Astrocyte (in vitro differentiated cells and primary cell): ENCODE data around the gene ST6GALNAC5. TPM values are rescaled to one million over a fixed set of nuclear protein-coding genes. Genes with fewer than 3 reads are reported as not detected.

Source experiments
- DNase-seq: peaks from one replicate; pipeline ENCODE4 v3.0.0-alpha.2; 2010; ENCODE audit warnings: low read depth
- FAIRE-seq: peaks from 2 replicates; lab custom pipeline; 2011; peaks lifted over from hg19 to GRCh38; lab: Jason Lieb, UNC
- H2AFZ ChIP-seq: 2 replicates; pipeline ENCODE4 v1.6.0; 2012; ENCODE audit warnings: low read depth, low read length, inconsistent platforms
- H3K27ac ChIP-seq: 2 replicates; pipeline ENCODE4 v1.5.1; 2011; ENCODE audit warnings: low read depth, low read length, inconsistent platforms
- H3K27me3 ChIP-seq: 2 replicates; pipeline ENCODE4 v1.6.0; 2011; ENCODE audit warnings: low read length, inconsistent platforms; ENCODE audit not compliant: insufficient read depth
- H3K36me3 ChIP-seq: 2 replicates; pipeline ENCODE4 v1.5.1; 2011; ENCODE audit warnings: low read length, inconsistent platforms; ENCODE audit not compliant: insufficient read depth
- H3K4me1 ChIP-seq: 2 replicates; pipeline ENCODE4 v1.5.1; 2011; ENCODE audit warnings: low read length, inconsistent platforms; ENCODE audit not compliant: insufficient read depth
- H3K4me2 ChIP-seq: 2 replicates; pipeline ENCODE4 v1.6.0; 2012; ENCODE audit warnings: low read length, inconsistent platforms
- H3K4me3 ChIP-seq: 2 replicates; pipeline ENCODE4 v1.5.1; 2011; ENCODE audit warnings: low read depth, mild to moderate bottlenecking, low read length, inconsistent platforms; ENCODE audit not compliant: insufficient read depth
- H3K79me2 ChIP-seq: 2 replicates; pipeline ENCODE4 v1.6.0; 2012; ENCODE audit warnings: mild to moderate bottlenecking, low read length, inconsistent platforms; ENCODE audit not compliant: insufficient read depth
- H3K9ac ChIP-seq: 2 replicates; pipeline ENCODE4 v1.6.0; 2012; ENCODE audit warnings: mild to moderate bottlenecking, low read length, inconsistent platforms
- H3K9me3 ChIP-seq: 2 replicates; pipeline ENCODE4 v1.5.1; 2012; ENCODE audit warnings: low read depth, mild to moderate bottlenecking, low read length, inconsistent platforms; ENCODE audit not compliant: insufficient read depth
- H4K20me1 ChIP-seq: 2 replicates; pipeline ENCODE4 v1.6.0; 2012; ENCODE audit warnings: low read length, inconsistent platforms; ENCODE audit not compliant: insufficient read depth
- H3K27ac Mint-ChIP-seq: one replicate; pipeline ENCODE4 v1.8.0; 2021; ENCODE audit warnings: mild to moderate bottlenecking, mixed read lengths; ENCODE audit not compliant: unreplicated experiment
- H3K27me3 Mint-ChIP-seq: one replicate; pipeline ENCODE4 v1.8.0; 2021; ENCODE audit warnings: low read depth, mixed read lengths; ENCODE audit not compliant: unreplicated experiment
- H3K36me3 Mint-ChIP-seq: one replicate; pipeline ENCODE4 v1.8.0; 2021; ENCODE audit warnings: low read depth, mixed read lengths; ENCODE audit not compliant: unreplicated experiment
- H3K4me1 Mint-ChIP-seq: one replicate; pipeline ENCODE4 v1.8.0; 2021; ENCODE audit warnings: low read depth, mixed read lengths; ENCODE audit not compliant: unreplicated experiment
- H3K4me3 Mint-ChIP-seq: one replicate; pipeline ENCODE4 v1.8.0; 2021; ENCODE audit warnings: mild to moderate bottlenecking, moderate library complexity, mixed read lengths; ENCODE audit not compliant: unreplicated experiment
- H3K9me3 Mint-ChIP-seq: one replicate; pipeline ENCODE4 v1.8.0; 2021; ENCODE audit warnings: mild to moderate bottlenecking, mixed read lengths; ENCODE audit not compliant: unreplicated experiment
- EZH2 ChIP-seq: IDR thresholded peaks from 2 replicates; pipeline ENCODE4 v1.6.1; 2012; ENCODE audit warnings: mild to moderate bottlenecking, low read length, inconsistent platforms; ENCODE audit not compliant: insufficient read depth
- total RNA-seq: library from RNA; stranded (reverse); gene quantifications from 2 replicates; pipeline ENCODE4 v1.2.1, GENCODE V29; 2021
- TF ChIP-seq, protein P1 (sequence below): IDR thresholded peaks from 2 replicates; pipeline ENCODE4 v1.5.1; 2011; ENCODE audit warnings: low read depth, mild to moderate bottlenecking, inconsistent platforms, low read length, moderate library complexity; ENCODE audit not compliant: insufficient read depth

The ST6GALNAC5 gene
- total RNA-seq, 1 donor from 2014 or later = 1.3 TPM

DNA sequence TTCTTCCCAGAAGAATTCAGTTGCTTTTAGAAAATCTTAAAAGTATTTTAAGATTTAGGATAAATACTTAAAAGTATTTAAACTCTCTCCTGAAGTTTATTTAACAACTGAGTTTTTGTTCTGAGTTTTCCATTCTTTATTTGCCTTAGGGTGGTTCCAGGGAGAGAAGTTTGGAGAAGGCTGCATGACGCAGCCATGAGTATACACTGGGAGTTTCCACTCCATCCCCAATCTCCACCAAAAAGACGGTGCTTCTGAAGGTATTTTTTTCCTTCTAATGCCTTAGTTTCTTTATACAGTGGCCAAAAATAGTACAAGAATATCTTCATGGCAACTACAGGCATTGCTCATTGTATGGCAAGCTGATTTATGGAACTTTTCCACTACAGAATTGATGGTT, 122.7 kb downstream of the ST6GALNAC5 start:
- no peaks in the 10 kb centered on the region for H3K36me3 Mint-ChIP-seq
- H3K36me3 ChIP-seq = no peaks in the 10 kb centered on the region
- no peak overlapping the region for H3K4me3 ChIP-seq
- TF ChIP-seq, protein P1, sequence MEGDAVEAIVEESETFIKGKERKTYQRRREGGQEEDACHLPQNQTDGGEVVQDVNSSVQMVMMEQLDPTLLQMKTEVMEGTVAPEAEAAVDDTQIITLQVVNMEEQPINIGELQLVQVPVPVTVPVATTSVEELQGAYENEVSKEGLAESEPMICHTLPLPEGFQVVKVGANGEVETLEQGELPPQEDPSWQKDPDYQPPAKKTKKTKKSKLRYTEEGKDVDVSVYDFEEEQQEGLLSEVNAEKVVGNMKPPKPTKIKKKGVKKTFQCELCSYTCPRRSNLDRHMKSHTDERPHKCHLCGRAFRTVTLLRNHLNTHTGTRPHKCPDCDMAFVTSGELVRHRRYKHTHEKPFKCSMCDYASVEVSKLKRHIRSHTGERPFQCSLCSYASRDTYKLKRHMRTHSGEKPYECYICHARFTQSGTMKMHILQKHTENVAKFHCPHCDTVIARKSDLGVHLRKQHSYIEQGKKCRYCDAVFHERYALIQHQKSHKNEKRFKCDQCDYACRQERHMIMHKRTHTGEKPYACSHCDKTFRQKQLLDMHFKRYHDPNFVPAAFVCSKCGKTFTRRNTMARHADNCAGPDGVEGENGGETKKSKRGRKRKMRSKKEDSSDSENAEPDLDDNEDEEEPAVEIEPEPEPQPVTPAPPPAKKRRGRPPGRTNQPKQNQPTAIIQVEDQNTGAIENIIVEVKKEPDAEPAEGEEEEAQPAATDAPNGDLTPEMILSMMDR = no peak
- no peak for TF ChIP-seq EZH2
- H2AFZ ChIP-seq = no peak overlapping the region
- H3K27me3 Mint-ChIP-seq = no peaks in the 10 kb centered on the region
- H3K27me3 ChIP-seq = no peaks in the 10 kb centered on the region
- H3K9me3 Mint-ChIP-seq = no peaks in the 10 kb centered on the region
- H3K27ac ChIP-seq = no peak overlapping the region
- H3K4me2 ChIP-seq = no peak overlapping the region
- H4K20me1 ChIP-seq = no peaks in the 10 kb centered on the region
- DNase-seq = no peak
- H3K9me3 ChIP-seq = no peaks in the 10 kb centered on the region
- H3K4me3 Mint-ChIP-seq = no peak overlapping the region
- H3K27ac Mint-ChIP-seq = no peak overlapping the region
- H3K9ac ChIP-seq = no peak overlapping the region
- FAIRE-seq = no peak
- no peaks in the 10 kb centered on the region for H3K4me1 Mint-ChIP-seq
- H3K79me2 ChIP-seq = no peaks in the 10 kb centered on the region
- H3K4me1 ChIP-seq = no peaks in the 10 kb centered on the region

DNA sequence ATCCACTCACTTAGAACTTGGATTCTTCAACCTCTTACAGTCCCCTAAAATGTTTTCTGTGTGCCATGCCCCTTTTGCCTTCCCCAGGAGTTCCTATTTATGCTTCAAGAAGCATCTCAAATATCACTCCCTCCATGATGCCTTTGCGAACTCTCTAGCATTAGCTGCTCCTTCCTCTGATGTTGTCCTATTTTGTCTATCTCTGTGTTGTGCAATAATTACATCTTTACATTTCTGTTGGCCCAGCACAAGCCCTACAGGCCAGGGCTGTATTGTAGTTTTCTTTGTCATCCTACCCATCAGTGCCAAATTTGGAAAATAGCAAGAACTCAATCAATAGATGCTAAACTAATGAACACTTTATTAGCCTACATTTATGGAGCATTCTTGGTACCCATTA, 125.8 kb downstream of the ST6GALNAC5 start:
- H2AFZ ChIP-seq = no peak overlapping the region
- H3K9me3 ChIP-seq = no peaks in the 10 kb centered on the region
- H3K27ac ChIP-seq = no peak overlapping the region
- H3K4me3 ChIP-seq = no peak overlapping the region
- no peak overlapping the region for H3K4me3 Mint-ChIP-seq
- H4K20me1 ChIP-seq = no peaks in the 10 kb centered on the region
- H3K36me3 ChIP-seq = no peaks in the 10 kb centered on the region
- no peak overlapping the region for H3K27ac Mint-ChIP-seq
- H3K9ac ChIP-seq = no peak overlapping the region
- H3K4me1 ChIP-seq = no peaks in the 10 kb centered on the region
- FAIRE-seq (no peak), DNase-seq (no peak)
- no peak overlapping the region for H3K4me2 ChIP-seq
- no peaks in the 10 kb centered on the region for H3K27me3 ChIP-seq
- no peaks in the 10 kb centered on the region for H3K36me3 Mint-ChIP-seq
- no peaks in the 10 kb centered on the region for H3K9me3 Mint-ChIP-seq
- H3K27me3 Mint-ChIP-seq = no peaks in the 10 kb centered on the region
- TF ChIP-seq EZH2 = no peak
- TF ChIP-seq, protein P1 = no peak
- no peaks in the 10 kb centered on the region for H3K79me2 ChIP-seq
- peaks cover 4% of the 10 kb centered on the region for H3K4me1 Mint-ChIP-seq

DNA sequence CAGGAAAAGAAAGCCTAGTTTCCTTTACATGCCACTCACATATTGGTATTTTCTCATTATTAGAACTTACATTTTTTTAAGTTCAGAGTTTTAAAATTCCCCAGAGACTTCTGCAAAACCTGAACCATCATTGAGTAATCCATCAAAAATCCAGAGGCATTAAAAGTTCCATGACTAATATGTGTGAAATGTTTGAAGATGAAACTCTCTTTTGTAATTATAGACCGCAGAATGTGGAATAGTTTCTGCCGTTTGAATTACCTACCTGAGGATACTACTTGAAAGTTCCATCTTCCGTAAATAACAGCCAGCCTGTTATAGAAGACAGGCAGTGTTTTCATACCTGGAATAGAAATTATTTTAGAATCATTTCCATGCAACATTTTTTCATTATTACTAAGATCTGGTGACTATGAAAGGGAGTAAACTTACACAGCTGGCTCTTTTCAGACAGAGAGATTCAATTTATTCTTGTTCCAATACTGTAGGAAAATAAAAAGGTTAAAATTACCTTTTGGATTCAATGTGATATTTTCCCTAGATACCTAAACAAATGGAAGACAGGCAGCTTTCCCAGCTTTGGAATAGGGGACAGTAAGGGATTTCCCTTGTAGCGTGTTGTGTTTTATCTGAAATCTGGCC, 131.4 kb downstream of the ST6GALNAC5 start:
- Histone ChIP-seq H4K20me1 (no peaks in the 10 kb centered on the region), H3K27me3 (no peaks in the 10 kb centered on the region), H3K4me3 (no peak overlapping the region), H3K9ac (peak overlapping the region; percentile 12), H3K4me1 (peaks cover 12% of the 10 kb centered on the region), H2AFZ (no peak overlapping the region), H3K36me3 (no peaks in the 10 kb centered on the region), H3K79me2 (no peaks in the 10 kb centered on the region), H3K27ac (peak overlapping the region; percentile 61), H3K9me3 (no peaks in the 10 kb centered on the region), H3K4me2 (peak overlapping the region; percentile 71)
- peak overlapping the region; percentile 66 for H3K27ac Mint-ChIP-seq
- H3K36me3 Mint-ChIP-seq = no peaks in the 10 kb centered on the region
- TF ChIP-seq, protein P1 = no peak
- no peak for TF ChIP-seq EZH2
- H3K27me3 Mint-ChIP-seq = no peaks in the 10 kb centered on the region
- DNase-seq (peak; percentile 85), FAIRE-seq (peak; percentile 69)
- H3K4me3 Mint-ChIP-seq = no peak overlapping the region
- peaks cover 14% of the 10 kb centered on the region for H3K4me1 Mint-ChIP-seq
- H3K9me3 Mint-ChIP-seq = no peaks in the 10 kb centered on the region
